GM12873 (cell line): Measurements from ENCODE around the gene TMEM217.

Experiments used
- TF ChIP-seq, protein P1 (sequence below): IDR thresholded peaks from 2 replicates; pipeline ENCODE4 v1.5.1; 2012; ENCODE audit warnings: low read depth, mild to moderate bottlenecking, moderate library complexity, low read length, control low read depth; ENCODE audit not compliant: insufficient read depth; ENCODE audit errors: missing control alignments

TMEM217 gene

DNA sequence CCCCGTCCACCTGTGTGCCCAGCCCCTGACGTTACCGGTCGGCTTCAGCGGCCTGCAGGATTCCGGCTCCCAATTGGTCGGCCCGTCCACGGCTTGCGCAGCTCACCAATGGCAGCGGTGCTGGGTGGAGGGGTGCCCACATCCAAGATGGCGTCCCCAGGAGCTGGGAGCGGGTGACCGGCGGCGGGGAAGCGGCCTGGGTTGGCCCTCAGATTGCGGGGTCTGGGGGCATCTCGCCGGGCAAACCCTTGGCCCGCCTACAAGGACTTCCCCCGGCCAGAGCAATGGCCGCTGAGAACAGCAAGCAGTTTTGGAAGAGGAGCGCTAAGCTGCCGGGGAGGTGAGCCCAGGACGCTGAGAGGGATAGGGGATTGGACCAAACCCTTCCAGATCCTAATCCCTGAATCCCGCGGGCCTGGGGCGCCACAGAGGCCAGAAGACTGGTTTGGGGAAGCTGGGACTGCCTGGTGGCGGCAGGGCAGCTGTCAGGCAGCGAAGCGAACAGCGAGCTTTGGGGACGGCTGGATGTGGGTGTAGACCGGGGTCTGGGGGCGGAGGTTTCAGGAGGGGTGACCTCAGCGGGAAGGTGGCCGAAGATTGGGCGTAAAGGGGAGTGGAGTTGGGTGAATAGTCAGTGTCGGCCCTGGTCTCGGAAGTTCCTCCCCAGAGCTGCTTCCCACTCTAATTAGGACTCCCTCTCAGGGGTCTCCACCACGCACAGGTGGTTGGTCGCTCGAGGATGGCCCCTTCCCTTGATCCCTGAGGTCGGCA, at the start of gene TMEM217, which contains the start of gene TBC1D22B:
Gene TMEM217, minus strand, starts transcription at position 511 of the 771 bp plus-strand sequence. CDS start 39,114 bp downstream, outside the sequence.
Gene TBC1D22B, plus strand, starts transcription at position 139 of the 771 bp plus-strand sequence. Its CDS starts 146 bp downstream, at position 285.
- TF ChIP-seq, protein P1, sequence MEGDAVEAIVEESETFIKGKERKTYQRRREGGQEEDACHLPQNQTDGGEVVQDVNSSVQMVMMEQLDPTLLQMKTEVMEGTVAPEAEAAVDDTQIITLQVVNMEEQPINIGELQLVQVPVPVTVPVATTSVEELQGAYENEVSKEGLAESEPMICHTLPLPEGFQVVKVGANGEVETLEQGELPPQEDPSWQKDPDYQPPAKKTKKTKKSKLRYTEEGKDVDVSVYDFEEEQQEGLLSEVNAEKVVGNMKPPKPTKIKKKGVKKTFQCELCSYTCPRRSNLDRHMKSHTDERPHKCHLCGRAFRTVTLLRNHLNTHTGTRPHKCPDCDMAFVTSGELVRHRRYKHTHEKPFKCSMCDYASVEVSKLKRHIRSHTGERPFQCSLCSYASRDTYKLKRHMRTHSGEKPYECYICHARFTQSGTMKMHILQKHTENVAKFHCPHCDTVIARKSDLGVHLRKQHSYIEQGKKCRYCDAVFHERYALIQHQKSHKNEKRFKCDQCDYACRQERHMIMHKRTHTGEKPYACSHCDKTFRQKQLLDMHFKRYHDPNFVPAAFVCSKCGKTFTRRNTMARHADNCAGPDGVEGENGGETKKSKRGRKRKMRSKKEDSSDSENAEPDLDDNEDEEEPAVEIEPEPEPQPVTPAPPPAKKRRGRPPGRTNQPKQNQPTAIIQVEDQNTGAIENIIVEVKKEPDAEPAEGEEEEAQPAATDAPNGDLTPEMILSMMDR, result no peak

DNA sequence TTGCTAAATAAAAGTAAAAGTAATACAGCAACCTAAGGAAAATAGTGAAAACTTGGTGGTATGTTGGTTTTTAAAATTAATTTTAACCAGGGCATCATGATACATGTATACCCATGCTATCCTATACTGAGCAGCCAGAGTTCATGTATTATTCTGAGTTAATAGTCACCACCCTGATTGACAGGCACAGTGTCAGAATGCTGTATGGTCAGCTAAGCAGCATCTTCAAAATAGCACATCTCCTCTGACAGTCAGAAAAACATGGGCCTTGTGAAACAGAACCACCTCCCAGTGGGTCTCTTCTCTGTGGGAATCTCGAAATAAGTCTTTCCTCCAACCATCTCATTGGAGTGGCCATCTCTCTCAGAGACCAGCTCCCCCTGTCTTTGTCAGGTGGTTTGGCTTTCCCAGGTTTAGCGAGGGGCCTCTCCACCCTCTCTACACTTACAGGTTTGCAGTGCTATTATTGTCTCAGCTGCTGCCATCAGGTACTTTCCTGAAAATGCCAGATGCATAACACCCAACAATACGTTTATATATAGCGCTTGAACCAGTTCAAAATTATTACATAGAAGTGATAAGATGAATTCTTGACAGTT, 48.8 kb upstream of the TMEM217 start:
- TF ChIP-seq, protein P1, result peak; percentile 12

DNA sequence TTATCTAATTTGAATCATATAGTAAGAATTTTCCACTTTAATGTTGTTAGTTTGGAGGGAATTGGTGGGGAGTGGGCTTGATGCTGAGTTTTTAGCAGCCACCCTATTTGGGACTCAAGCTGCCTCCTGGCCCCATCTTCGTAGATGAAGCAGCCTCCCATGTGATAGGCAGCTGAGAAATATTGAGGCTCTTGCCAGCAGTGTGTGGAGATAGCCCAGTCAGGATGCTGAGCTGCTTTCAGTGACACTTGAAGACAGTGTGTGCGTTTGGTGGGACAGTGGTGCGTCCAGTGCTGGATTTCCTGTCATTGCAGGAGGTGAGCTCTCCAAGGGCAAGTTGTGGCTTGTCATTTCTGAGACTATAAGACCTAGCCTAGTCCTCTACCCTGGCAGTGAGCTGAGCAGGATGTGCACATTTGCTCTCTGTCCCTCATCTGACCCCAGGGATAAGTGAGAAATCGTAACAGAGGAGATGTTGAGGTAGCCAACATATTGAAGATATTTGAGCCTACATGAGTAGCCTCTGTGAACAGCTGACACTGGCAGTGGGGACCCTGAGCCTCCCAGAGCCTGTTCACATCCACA, 48.0 kb upstream of the TMEM217 start:
- TF ChIP-seq, protein P1, result no peak

DNA sequence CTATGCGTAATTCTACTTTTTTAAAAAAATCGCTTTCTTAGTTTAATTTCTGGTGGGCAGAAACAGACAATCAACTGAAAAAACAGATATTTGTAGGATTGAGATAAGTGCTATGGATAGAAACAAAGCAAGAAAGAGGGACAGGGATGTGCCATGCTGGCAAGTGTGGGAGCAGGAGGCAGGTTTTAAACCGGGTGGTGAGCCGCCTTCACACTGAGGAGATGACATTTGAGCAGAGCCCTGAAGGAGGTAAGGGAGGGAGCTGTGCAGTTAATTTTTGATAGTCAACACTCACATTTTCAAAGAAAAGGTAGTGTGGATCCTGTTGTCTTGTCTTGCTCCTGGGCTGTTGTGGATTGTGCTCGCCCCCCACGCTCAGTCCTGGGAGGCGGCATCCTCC, 46.8 kb upstream of the TMEM217 start:
- TF ChIP-seq, protein P1, result no peak

DNA sequence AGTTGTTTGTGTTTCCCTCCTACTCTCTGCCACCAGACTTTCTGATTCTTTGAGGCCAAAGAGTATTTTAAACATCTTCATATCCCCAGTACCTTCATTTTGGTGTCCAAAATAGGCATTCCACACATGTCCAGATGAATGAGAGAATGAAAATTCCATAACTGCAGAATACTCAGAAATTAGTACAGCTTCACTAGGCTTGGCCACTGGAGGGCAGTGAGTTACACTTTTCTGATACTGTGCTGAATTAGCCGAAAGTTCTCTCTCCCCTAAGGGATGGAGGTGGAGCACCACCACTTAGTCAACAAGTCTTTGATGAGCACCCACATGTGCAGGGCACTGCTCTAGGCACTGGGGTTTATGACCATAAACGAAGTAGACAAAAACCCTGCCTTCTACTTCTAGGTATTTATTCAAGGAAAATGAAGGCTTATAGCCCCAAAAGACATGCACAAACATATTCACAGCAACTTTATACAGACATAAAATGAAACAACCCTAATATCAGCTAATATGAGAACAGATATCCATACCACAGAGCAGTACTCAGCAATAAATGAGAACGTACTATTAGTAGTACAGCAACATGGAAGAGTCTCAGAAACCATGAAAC, 46.1 kb upstream of the TMEM217 start:
- TF ChIP-seq, protein P1, result peak; percentile 71

DNA sequence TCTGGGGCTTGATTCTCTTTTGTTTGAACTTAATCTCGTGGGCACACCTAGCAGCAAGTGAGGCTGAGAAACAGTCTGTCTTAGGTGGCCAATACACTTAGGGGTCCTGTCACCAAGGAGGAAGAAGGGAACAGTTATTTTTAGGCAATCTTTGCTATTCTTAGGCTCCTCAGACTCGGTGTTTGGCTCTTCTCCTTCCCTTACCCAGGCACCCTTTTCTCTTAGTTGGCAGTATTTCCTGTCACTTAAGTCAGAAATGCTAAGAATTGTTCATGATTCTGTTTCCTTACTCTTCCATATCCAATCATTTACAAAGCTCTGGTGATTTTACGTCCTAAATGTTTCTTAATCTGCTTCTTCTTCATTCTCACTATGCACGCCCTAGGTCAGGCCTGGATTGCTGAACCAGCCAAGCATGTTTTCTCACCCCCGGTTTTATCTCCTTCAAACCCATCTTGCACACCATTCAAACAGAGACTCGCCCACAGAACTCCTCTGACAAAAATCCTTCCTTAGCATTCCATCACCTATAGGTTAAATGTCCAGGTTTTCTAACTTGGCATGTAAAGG, 45.2 kb upstream of the TMEM217 start:
- TF ChIP-seq, protein P1, result no peak
